HepG2 (cell line): ENCODE data around the gene GFPT2. TPM values are rescaled to one million over a fixed set of nuclear protein-coding genes. Genes with fewer than 3 reads are reported as not detected.

Experiments used
- MBNL3 ChIP-seq: fragments of 250-450 bp; sonication (Bioruptor Pico); conservative IDR thresholded peaks from 2 replicates; pipeline ENCODE4 v1.8.0; 2022; ENCODE audit warnings: mild to moderate bottlenecking, inconsistent platforms
- NR2F6 ChIP-seq, 2 experiments: IDR thresholded peaks; 2 replicates each; pipeline ENCODE4 v1.6.1; 2016; ENCODE audit warnings: antibody characterized with exemption in 1 of 2, mild to moderate bottlenecking in 1 of 2
- SMC3 ChIP-seq: IDR thresholded peaks from 2 replicates; pipeline ENCODE4 v1.6.1; 2011; ENCODE audit warnings: low read length, improper control_type of control experiment
- TEAD2 ChIP-seq: sonication (generic); formaldehyde crosslinking; IDR thresholded peaks from 2 replicates; pipeline ENCODE4 v1.9.0; 2021; ENCODE audit warnings: missing genetic modification reagents
- TMF1 ChIP-seq: sonication (generic); formaldehyde crosslinking; IDR thresholded peaks from 2 replicates; pipeline ENCODE4 v1.8.1; 2022; ENCODE audit warnings: low read depth, missing genetic modification reagents
- ZEB1 ChIP-seq: IDR thresholded peaks from 2 replicates; pipeline ENCODE4 v1.6.1; 2012; ENCODE audit warnings: mild to moderate bottlenecking, low read depth, inconsistent platforms; ENCODE audit not compliant: insufficient replicate concordance
- polyA plus RNA-seq, 8 experiments: library from polyadenylated mRNA; depleted of rRNA in 3 of 8; stranded (reverse) in 7 of 8; unstranded in 1 of 8; fragments of >200 nt; fragmentation: Illumina TruSeq in 4 of 8; extraction: Trizol in 4 of 8; gene quantifications; 2 replicates each; pipeline versions ENCODE4 v1.2.1 to v1.2.3, GENCODE V29; 2011 to 2016; ENCODE audit warnings: low read depth in 4 of 8, missing spikeins in 1 of 8, mixed read lengths in 1 of 8; ENCODE audit not compliant: insufficient read depth in 1 of 8
- total RNA-seq, 5 experiments: library from RNA; depleted of rRNA; stranded (reverse); fragments of >200 nt; fragmentation: Illumina TruSeq; extraction: Trizol; gene quantifications; 2 replicates each; pipeline ENCODE4 v1.2.3, GENCODE V29; 2016; ENCODE audit warnings: low read depth in 1 of 5
- TF ChIP-seq, protein P1 (sequence below): sonication (generic); formaldehyde crosslinking; IDR thresholded peaks from 2 replicates; pipeline ENCODE4 v1.5.1; 2020; ENCODE audit warnings: mild to moderate bottlenecking, missing genetic modification reagents, moderate library complexity
- TF ChIP-seq, protein P2 (sequence below): sonication (generic); formaldehyde crosslinking; IDR thresholded peaks from 2 replicates; pipeline ENCODE4 v1.4.0; 2020; ENCODE audit warnings: missing genetic modification reagents
- TF ChIP-seq, protein P3 (sequence below): sonication (generic); formaldehyde crosslinking; IDR thresholded peaks from 2 replicates; pipeline ENCODE4 v1.4.0; 2020; ENCODE audit warnings: missing genetic modification reagents
- TF ChIP-seq, protein P4 (sequence below): sonication (generic); formaldehyde crosslinking; IDR thresholded peaks from 2 replicates; pipeline ENCODE4 v1.5.1; 2020; ENCODE audit warnings: missing genetic modification reagents, mild to moderate bottlenecking, borderline replicate concordance
- TF ChIP-seq, protein P5 (sequence below): IDR thresholded peaks from 2 replicates; pipeline ENCODE4 v1.6.1; 2012; ENCODE audit warnings: low read depth, low read length, improper control_type of control experiment
- TF ChIP-seq, protein P6 (sequence below): sonication (generic); formaldehyde crosslinking; IDR thresholded peaks from 2 replicates; pipeline ENCODE4 v1.5.0; 2020; ENCODE audit warnings: mild to moderate bottlenecking, missing genetic modification reagents, moderate library complexity
- TF ChIP-seq, protein P7 (sequence below): IDR thresholded peaks from 2 replicates; pipeline ENCODE4 v1.6.1; 2016; ENCODE audit warnings: low read depth, control low read depth

The GFPT2 gene
- total and polyA plus RNA-seq, 2 of the 13 experiments (the other 11 are each of a cell fraction or from before 2014, with no cell fraction given) = 0.18 TPM

DNA sequence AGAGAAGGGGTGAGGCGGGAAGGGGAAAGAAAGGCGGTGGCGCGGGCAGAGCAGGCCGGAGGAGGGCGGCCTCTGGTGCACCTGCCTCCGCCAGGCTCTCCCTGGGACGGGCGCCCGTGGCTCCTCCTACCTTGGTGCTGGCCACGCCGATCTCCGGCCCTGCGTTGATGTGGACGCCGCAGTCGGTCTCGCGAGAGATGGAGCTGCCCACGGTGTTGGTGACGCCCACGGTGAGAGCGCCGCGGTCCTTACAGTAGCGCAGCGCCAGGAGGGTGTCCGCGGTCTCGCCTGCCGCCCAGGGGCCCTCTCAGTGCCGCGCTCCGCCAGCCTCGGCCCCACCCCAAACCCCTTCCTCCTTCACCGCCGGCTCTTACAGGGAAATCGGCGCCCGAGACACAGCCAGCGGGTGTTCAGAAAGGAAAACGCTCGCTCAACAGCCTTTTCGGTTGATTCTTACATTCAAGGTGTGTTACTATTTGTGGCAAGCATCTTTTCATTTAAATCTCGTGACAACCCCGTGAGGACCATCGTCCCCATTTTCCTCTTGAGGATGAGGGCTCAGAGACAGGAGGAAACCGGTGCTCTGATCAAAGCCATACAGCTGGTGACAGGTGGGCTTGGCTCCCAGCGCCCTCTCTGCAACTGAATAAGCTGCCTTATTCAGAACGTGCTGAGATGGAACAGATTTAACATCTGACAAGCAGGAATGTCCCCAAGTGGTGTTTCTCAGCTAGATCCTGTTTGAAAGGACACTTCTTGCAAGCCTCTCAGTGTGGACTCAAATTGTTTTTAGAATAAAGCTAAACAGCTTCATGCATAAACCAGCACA is 39.2 kb downstream of the GFPT2 start (continued):
- TF ChIP-seq ZEB1 (no peak), SMC3 (no peak), TMF1 (CRISPR knock-in tag) (no peak), NR2F6 (IDR thresholded peaks at IDR 0.05) (no peak), NR2F6 (CRISPR knock-in tag; IDR thresholded peaks at IDR 0.05) (no peak), MBNL3 (CRISPR knock-in tag) (no peak), TEAD2 (CRISPR knock-in tag) (no peak)
- TF ChIP-seq, protein P1, sequence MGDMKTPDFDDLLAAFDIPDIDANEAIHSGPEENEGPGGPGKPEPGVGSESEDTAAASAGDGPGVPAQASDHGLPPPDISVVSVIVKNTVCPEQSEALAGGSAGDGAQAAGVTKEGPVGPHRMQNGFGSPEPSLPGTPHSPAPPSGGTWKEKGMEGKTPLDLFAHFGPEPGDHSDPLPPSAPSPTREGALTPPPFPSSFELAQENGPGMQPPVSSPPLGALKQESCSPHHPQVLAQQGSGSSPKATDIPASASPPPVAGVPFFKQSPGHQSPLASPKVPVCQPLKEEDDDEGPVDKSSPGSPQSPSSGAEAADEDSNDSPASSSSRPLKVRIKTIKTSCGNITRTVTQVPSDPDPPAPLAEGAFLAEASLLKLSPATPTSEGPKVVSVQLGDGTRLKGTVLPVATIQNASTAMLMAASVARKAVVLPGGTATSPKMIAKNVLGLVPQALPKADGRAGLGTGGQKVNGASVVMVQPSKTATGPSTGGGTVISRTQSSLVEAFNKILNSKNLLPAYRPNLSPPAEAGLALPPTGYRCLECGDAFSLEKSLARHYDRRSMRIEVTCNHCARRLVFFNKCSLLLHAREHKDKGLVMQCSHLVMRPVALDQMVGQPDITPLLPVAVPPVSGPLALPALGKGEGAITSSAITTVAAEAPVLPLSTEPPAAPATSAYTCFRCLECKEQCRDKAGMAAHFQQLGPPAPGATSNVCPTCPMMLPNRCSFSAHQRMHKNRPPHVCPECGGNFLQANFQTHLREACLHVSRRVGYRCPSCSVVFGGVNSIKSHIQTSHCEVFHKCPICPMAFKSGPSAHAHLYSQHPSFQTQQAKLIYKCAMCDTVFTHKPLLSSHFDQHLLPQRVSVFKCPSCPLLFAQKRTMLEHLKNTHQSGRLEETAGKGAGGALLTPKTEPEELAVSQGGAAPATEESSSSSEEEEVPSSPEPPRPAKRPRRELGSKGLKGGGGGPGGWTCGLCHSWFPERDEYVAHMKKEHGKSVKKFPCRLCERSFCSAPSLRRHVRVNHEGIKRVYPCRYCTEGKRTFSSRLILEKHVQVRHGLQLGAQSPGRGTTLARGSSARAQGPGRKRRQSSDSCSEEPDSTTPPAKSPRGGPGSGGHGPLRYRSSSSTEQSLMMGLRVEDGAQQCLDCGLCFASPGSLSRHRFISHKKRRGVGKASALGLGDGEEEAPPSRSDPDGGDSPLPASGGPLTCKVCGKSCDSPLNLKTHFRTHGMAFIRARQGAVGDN (CRISPR knock-in tag) = peak; percentile 67
- TF ChIP-seq, protein P2, sequence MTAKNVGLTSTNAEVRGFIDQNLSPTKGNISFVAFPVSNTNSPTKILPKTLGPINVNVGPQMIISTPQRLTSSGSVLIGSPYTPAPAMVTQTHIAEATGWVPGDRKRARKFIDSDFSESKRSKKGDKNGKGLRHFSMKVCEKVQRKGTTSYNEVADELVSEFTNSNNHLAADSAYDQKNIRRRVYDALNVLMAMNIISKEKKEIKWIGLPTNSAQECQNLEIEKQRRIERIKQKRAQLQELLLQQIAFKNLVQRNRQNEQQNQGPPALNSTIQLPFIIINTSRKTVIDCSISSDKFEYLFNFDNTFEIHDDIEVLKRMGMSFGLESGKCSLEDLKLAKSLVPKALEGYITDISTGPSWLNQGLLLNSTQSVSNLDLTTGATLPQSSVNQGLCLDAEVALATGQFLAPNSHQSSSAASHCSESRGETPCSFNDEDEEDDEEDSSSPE (CRISPR knock-in tag) = 0 out of 2 replicates have a peak, but pooled peaks have one; percentile 23
- TF ChIP-seq, protein P3, sequence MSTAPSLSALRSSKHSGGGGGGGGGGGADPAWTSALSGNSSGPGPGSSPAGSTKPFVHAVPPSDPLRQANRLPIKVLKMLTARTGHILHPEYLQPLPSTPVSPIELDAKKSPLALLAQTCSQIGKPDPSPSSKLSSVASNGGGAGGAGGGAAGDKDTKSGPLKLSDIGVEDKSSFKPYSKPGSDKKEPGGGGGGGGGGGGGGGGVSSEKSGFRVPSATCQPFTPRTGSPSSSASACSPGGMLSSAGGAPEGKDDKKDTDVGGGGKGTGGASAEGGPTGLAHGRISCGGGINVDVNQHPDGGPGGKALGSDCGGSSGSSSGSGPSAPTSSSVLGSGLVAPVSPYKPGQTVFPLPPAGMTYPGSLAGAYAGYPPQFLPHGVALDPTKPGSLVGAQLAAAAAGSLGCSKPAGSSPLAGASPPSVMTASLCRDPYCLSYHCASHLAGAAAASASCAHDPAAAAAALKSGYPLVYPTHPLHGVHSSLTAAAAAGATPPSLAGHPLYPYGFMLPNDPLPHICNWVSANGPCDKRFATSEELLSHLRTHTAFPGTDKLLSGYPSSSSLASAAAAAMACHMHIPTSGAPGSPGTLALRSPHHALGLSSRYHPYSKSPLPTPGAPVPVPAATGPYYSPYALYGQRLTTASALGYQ (CRISPR knock-in tag) = no peak
- TF ChIP-seq, protein P4, sequence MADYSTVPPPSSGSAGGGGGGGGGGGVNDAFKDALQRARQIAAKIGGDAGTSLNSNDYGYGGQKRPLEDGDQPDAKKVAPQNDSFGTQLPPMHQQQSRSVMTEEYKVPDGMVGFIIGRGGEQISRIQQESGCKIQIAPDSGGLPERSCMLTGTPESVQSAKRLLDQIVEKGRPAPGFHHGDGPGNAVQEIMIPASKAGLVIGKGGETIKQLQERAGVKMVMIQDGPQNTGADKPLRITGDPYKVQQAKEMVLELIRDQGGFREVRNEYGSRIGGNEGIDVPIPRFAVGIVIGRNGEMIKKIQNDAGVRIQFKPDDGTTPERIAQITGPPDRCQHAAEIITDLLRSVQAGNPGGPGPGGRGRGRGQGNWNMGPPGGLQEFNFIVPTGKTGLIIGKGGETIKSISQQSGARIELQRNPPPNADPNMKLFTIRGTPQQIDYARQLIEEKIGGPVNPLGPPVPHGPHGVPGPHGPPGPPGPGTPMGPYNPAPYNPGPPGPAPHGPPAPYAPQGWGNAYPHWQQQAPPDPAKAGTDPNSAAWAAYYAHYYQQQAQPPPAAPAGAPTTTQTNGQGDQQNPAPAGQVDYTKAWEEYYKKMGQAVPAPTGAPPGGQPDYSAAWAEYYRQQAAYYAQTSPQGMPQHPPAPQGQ = no peak
- TF ChIP-seq, protein P5, sequence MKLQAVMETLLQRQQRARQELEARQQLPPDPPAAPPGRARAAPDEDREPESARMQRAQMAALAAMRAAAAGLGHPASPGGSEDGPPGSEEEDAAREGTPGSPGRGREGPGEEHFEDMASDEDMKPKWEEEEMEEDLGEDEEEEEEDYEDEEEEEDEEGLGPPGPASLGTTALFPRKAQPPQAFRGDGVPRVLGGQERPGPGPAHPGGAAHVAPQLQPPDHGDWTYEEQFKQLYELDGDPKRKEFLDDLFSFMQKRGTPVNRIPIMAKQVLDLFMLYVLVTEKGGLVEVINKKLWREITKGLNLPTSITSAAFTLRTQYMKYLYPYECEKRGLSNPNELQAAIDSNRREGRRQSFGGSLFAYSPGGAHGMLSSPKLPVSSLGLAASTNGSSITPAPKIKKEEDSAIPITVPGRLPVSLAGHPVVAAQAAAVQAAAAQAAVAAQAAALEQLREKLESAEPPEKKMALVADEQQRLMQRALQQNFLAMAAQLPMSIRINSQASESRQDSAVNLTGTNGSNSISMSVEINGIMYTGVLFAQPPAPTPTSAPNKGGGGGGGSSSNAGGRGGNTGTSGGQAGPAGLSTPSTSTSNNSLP = no peak
- TF ChIP-seq, protein P6, sequence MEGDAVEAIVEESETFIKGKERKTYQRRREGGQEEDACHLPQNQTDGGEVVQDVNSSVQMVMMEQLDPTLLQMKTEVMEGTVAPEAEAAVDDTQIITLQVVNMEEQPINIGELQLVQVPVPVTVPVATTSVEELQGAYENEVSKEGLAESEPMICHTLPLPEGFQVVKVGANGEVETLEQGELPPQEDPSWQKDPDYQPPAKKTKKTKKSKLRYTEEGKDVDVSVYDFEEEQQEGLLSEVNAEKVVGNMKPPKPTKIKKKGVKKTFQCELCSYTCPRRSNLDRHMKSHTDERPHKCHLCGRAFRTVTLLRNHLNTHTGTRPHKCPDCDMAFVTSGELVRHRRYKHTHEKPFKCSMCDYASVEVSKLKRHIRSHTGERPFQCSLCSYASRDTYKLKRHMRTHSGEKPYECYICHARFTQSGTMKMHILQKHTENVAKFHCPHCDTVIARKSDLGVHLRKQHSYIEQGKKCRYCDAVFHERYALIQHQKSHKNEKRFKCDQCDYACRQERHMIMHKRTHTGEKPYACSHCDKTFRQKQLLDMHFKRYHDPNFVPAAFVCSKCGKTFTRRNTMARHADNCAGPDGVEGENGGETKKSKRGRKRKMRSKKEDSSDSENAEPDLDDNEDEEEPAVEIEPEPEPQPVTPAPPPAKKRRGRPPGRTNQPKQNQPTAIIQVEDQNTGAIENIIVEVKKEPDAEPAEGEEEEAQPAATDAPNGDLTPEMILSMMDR (CRISPR knock-in tag) = peak; percentile 63
- TF ChIP-seq, protein P7, sequence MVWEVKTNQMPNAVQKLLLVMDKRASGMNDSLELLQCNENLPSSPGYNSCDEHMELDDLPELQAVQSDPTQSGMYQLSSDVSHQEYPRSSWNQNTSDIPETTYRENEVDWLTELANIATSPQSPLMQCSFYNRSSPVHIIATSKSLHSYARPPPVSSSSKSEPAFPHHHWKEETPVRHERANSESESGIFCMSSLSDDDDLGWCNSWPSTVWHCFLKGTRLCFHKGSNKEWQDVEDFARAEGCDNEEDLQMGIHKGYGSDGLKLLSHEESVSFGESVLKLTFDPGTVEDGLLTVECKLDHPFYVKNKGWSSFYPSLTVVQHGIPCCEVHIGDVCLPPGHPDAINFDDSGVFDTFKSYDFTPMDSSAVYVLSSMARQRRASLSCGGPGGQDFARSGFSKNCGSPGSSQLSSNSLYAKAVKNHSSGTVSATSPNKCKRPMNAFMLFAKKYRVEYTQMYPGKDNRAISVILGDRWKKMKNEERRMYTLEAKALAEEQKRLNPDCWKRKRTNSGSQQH (CRISPR knock-in tag) = no peak
